Endothelial cell of umbilical vein (primary cell): ENCODE data around the gene CPOX.

Source experiments
- EZH2 ChIP-seq: IDR thresholded peaks from 2 replicates; pipeline ENCODE4 v1.6.1; 2012; ENCODE audit warnings: borderline replicate concordance, low read depth, mild to moderate bottlenecking, moderate library complexity, low read length, inconsistent platforms; ENCODE audit not compliant: severe bottlenecking
- TF ChIP-seq, protein P1 (sequence below), 2 donors: IDR thresholded peaks; 1 replicate in 1 of 2; 2 replicates in 1 of 2; pipeline ENCODE4 v1.5.1; 2011; ENCODE audit warnings: low read length in 2 of 2, mild to moderate bottlenecking in 2 of 2, moderate library complexity in 2 of 2, control low read depth in 1 of 2, inconsistent platforms in 1 of 2, low read depth in 1 of 2; ENCODE audit not compliant: insufficient read depth in 1 of 2; ENCODE audit errors: extremely low read depth in 1 of 2
- TF ChIP-seq, protein P2 (sequence below): IDR thresholded peaks from 2 replicates; pipeline ENCODE4 v1.6.1; 2011; ENCODE audit not compliant: insufficient read depth, insufficient read length

DNA sequence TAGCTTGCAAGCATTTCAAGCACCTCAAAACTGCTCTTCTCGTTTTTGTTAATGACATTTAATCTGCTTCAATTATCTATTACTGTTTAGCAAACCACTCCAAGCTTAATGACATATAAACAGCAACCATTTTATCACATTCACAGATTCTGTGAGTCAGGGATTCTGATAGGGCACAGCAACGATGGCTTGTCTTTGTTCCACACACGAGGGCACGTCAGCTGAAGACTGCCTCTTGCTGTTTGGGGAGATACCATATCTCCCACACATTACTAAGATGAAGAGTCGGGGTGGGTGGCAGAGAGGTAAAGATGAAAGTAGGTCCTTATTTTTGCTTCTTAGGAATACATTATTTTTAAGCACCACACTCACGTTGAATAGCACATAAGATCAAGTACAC, 19.3 kb downstream of the CPOX start:
- TF ChIP-seq, protein P1, sequence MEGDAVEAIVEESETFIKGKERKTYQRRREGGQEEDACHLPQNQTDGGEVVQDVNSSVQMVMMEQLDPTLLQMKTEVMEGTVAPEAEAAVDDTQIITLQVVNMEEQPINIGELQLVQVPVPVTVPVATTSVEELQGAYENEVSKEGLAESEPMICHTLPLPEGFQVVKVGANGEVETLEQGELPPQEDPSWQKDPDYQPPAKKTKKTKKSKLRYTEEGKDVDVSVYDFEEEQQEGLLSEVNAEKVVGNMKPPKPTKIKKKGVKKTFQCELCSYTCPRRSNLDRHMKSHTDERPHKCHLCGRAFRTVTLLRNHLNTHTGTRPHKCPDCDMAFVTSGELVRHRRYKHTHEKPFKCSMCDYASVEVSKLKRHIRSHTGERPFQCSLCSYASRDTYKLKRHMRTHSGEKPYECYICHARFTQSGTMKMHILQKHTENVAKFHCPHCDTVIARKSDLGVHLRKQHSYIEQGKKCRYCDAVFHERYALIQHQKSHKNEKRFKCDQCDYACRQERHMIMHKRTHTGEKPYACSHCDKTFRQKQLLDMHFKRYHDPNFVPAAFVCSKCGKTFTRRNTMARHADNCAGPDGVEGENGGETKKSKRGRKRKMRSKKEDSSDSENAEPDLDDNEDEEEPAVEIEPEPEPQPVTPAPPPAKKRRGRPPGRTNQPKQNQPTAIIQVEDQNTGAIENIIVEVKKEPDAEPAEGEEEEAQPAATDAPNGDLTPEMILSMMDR (IDR thresholded peaks at IDR 0.05; ENCODE audit: extremely low read depth in 1 of 2, insufficient read depth in 1 of 2, low read depth in 1 of 2, low read length in 2 of 2): no peak
- TF ChIP-seq, protein P2, sequence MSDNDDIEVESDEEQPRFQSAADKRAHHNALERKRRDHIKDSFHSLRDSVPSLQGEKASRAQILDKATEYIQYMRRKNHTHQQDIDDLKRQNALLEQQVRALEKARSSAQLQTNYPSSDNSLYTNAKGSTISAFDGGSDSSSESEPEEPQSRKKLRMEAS: no peak
- no peak for TF ChIP-seq EZH2
